GM12878 (cell line): ENCODE measurements around the gene FAM210A. TPM values are rescaled to one million over a fixed set of nuclear protein-coding genes. Genes with fewer than 3 reads are reported as not detected.

ENCODE experiments used
- ATAC-seq: fragments of 200-7000 bp; cut with Tn5 transposase; 3 replicates; pipeline ENCODE4 v1.9.1; 2020; ENCODE audit warnings: mild to moderate bottlenecking, moderate library complexity
- BruUV-seq: library from RNA; stranded (reverse); fragments of 400-500 nt; replicated peaks from 2 replicates; lab custom pipeline; 2021; lab: Mats Ljungman, UMichigan
- CTCF ChIA-PET: fragments of 300-600 bp; sonication (Branson Sonifier 250); formaldehyde crosslinking; extraction: SDS; loops from one replicate; lab custom pipeline; 2021; ENCODE audit warnings: inconsistent platforms; lab: Yijun Ruan, JAX
- POLR2A ChIA-PET: fragments of 350-600 bp; formaldehyde crosslinking; extraction: SDS; loops from one replicate; lab custom pipeline; 2021; ENCODE audit warnings: inconsistent platforms; lab: Charles Lee
- RAD21 ChIA-PET: fragments of 300-600 bp; sonication (Branson Sonifier 250); formaldehyde crosslinking; loops from one replicate; lab custom pipeline; 2023; ENCODE audit warnings: antibody characterized with exemption; ENCODE audit not compliant: unreplicated experiment; lab: Charles Lee
- SMC1A ChIA-PET: fragments of 300-600 bp; sonication (Branson Sonifier 250); formaldehyde crosslinking; loops from one replicate; lab custom pipeline; 2023; ENCODE audit not compliant: unreplicated experiment, uncharacterized antibody; lab: Charles Lee
- DNase-seq: peaks from one replicate; pipeline ENCODE4 v3.0.0-alpha.2; 2011; ENCODE audit warnings: low read depth, low spot score
- FAIRE-seq: peaks from 3 replicates; lab custom pipeline; 2011; peaks lifted over from hg19 to GRCh38; lab: Jason Lieb, UNC
- H2AFZ ChIP-seq: 2 replicates; pipeline ENCODE4 v1.6.0; 2011; ENCODE audit warnings: low read depth, low read length, control low read depth; ENCODE audit not compliant: control insufficient read depth
- H3K27ac ChIP-seq: 2 replicates; pipeline ENCODE4 v1.5.1; 2011; ENCODE audit warnings: control low read depth; ENCODE audit not compliant: control insufficient read depth, insufficient read depth
- H3K27me3 ChIP-seq, 2 experiments: replicated peaks in 1 of 2; 2 replicates each; pipeline versions ENCODE4 v1.6.0 to v1.6.1; 2011; ENCODE audit warnings: low read length in 1 of 2; ENCODE audit not compliant: control insufficient read depth in 2 of 2, insufficient read depth in 2 of 2
- H3K36me3 ChIP-seq, 2 experiments: 2 replicates each; pipeline ENCODE4 v1.5.1; 2011; ENCODE audit warnings: low read length in 1 of 2; ENCODE audit not compliant: control insufficient read depth in 2 of 2, insufficient read depth in 2 of 2
- H3K4me1 ChIP-seq: 2 replicates; pipeline ENCODE4 v1.6.1; 2011; ENCODE audit warnings: mild to moderate bottlenecking, low read length, moderate library complexity, mixed read lengths; ENCODE audit not compliant: control insufficient read depth, insufficient read depth
- H3K4me2 ChIP-seq: 2 replicates; pipeline ENCODE4 v1.6.0; 2011; ENCODE audit warnings: control low read depth; ENCODE audit not compliant: control insufficient read depth, insufficient read depth
- H3K4me3 ChIP-seq: fragments of 200-600 bp; sonication (generic); 2 replicates; pipeline ENCODE4 v1.5.1; 2016
- H3K79me2 ChIP-seq: 2 replicates; pipeline ENCODE4 v1.6.0; 2011; ENCODE audit warnings: low read length; ENCODE audit not compliant: control insufficient read depth, insufficient read depth
- H3K9ac ChIP-seq: 2 replicates; pipeline ENCODE4 v1.8.0; 2011; ENCODE audit warnings: low read length, control low read depth, mixed read lengths; ENCODE audit not compliant: control insufficient read depth, insufficient read depth
- H3K9me3 ChIP-seq: replicated peaks from 3 replicates; pipeline ENCODE4 v1.5.1; 2011; ENCODE audit warnings: mild to moderate bottlenecking, low read length; ENCODE audit not compliant: control insufficient read depth, insufficient read depth
- H4K20me1 ChIP-seq: 2 replicates; pipeline ENCODE4 v1.6.0; 2011; ENCODE audit not compliant: control insufficient read depth, insufficient read depth
- FOS ChIP-seq: IDR thresholded peaks from 3 replicates; pipeline ENCODE4 v1.6.1; 2011; ENCODE audit warnings: borderline replicate concordance; ENCODE audit not compliant: insufficient read length; ENCODE audit errors: extremely low read depth
- KAT2A ChIP-seq: conservative IDR thresholded peaks from 2 replicates; pipeline ENCODE4 v1.6.1; 2011; ENCODE audit warnings: low read depth, low read length; ENCODE audit not compliant: control insufficient read depth
- MAX ChIP-seq: IDR thresholded peaks from 2 replicates; pipeline ENCODE4 v1.6.1; 2012; ENCODE audit warnings: low read depth, low read length, improper control_type of control experiment
- MXI1 ChIP-seq: fragments of 150-350 bp; IDR thresholded peaks from 2 replicates; pipeline ENCODE4 v1.6.1; 2011; ENCODE audit warnings: low read depth, mild to moderate bottlenecking, inconsistent platforms, low read length, improper control_type of control experiment
- NFXL1 ChIP-seq: fragments of 450-650 bp; IDR thresholded peaks from 2 replicates; pipeline ENCODE4 v1.6.1; 2017; ENCODE audit warnings: antibody characterized with exemption, mild to moderate bottlenecking, borderline replicate concordance
- NR2C2 ChIP-seq: IDR thresholded peaks from 2 replicates; pipeline ENCODE4 v1.6.1; 2011; ENCODE audit warnings: borderline replicate concordance, low read depth; ENCODE audit not compliant: control insufficient read depth, insufficient read length
- PKNOX1 ChIP-seq: fragments of 450-650 bp; IDR thresholded peaks from 2 replicates; pipeline ENCODE4 v1.6.1; 2016; ENCODE audit warnings: mild to moderate bottlenecking
- RFX5 ChIP-seq: IDR thresholded peaks from 2 replicates; pipeline ENCODE4 v1.6.1; 2011; ENCODE audit warnings: low read depth, low read length, improper control_type of control experiment
- in situ Hi-C: fragments of 300-500 bp; cut with MboI; formaldehyde crosslinking; loops from 9 replicates; pipeline ENCODE4 v1.14.3; 2018; ENCODE audit warnings: mixed read lengths
- intact Hi-C: fragments of 100-400 bp; cut with micrococcal nuclease; formaldehyde crosslinking; loops from one replicate; pipeline ENCODE4 v1.14.2; 2022; ENCODE audit not compliant: unreplicated experiment
- polyA plus RNA-seq, 11 experiments: library from polyadenylated mRNA; depleted of rRNA in 4 of 11; unstranded in 6 of 11; stranded (reverse) in 5 of 11; fragments of >200 nt; fragmentation: Nextera tagmentation in 4 of 11; fragmentation: Illumina TruSeq in 1 of 11; extraction: Ambion mirVana in 4 of 11; extraction: Trizol in 1 of 11; gene quantifications; 1 replicate in 1 of 11; 2 replicates in 10 of 11; pipeline versions ENCODE4 v1.2.1 to v1.2.3, GENCODE V29; 2011 to 2016; ENCODE audit warnings: inconsistent platforms in 2 of 11, missing spikeins in 2 of 11, low read depth in 1 of 11
- total RNA-seq, 4 experiments: library from RNA; depleted of rRNA in 3 of 4; stranded (reverse); fragments of >200 nt in 3 of 4; fragmentation: Illumina TruSeq in 1 of 4; extraction: Trizol in 1 of 4; gene quantifications; 2 replicates each; pipeline versions ENCODE4 v1.2.1 to v1.2.3, GENCODE V29; 2013 to 2021

Gene FAM210A
- total and polyA plus RNA-seq, 10 of the 15 experiments (the other 5 are each of a cell fraction or from before 2014, with no cell fraction given): 10.3 to 56.3 (median 17.7) TPM

- intact Hi-C loops: no loop called here
- Histone ChIP-seq H3K4me2 (no peak overlapping the region), H2AFZ (no peak overlapping the region), H3K4me1 (no peaks in the 10 kb centered on the region), H3K36me3 (peaks cover 0 to 20% of the 10 kb centered on the region in 2 experiments; a peak in 2 of 4 replicates), H3K4me3 (no peak overlapping the region), H3K27me3 (no peaks in the 10 kb centered on the region), H3K9me3 (no peaks in the 10 kb centered on the region; the same call in 2 of the 3 replicates), H3K27ac (no peak overlapping the region), H4K20me1 (no peaks in the 10 kb centered on the region), H3K9ac (no peak overlapping the region), H3K79me2 (no peaks in the 10 kb centered on the region)
- CTCF ChIA-PET: no interaction called here
- POLR2A ChIA-PET: no interaction called here
- ATAC-seq: no peak
- BruUV-seq: no TSS peak
- SMC1A ChIA-PET: no interaction called here
- in situ Hi-C loops: no loop called here
- RAD21 ChIA-PET: no interaction called here
- no peak for DNase-seq
- FAIRE-seq: no peak
- no peak for TF ChIP-seq MAX
- TF ChIP-seq NR2C2: no peak
- no peak for TF ChIP-seq NFXL1
- no peak for TF ChIP-seq MXI1
- TF ChIP-seq RFX5: no peak
- TF ChIP-seq PKNOX1: no peak
- TF ChIP-seq KAT2A: no peak
- TF ChIP-seq FOS: no peak
- TF ChIP-seq, all 136 proteins: peak for 0
Observed at GRCh38 chr18:13760047-13760446, 33.7 kb upstream of the FAM210A start.
